ENCODE data around the gene RAVER2.
"Not testable (repeated sequence)": the region's sequence is repeated elsewhere in the genome, so short reads cannot be mapped to it uniquely, and the experiment has no call there.

RAVER2 gene, protein sequence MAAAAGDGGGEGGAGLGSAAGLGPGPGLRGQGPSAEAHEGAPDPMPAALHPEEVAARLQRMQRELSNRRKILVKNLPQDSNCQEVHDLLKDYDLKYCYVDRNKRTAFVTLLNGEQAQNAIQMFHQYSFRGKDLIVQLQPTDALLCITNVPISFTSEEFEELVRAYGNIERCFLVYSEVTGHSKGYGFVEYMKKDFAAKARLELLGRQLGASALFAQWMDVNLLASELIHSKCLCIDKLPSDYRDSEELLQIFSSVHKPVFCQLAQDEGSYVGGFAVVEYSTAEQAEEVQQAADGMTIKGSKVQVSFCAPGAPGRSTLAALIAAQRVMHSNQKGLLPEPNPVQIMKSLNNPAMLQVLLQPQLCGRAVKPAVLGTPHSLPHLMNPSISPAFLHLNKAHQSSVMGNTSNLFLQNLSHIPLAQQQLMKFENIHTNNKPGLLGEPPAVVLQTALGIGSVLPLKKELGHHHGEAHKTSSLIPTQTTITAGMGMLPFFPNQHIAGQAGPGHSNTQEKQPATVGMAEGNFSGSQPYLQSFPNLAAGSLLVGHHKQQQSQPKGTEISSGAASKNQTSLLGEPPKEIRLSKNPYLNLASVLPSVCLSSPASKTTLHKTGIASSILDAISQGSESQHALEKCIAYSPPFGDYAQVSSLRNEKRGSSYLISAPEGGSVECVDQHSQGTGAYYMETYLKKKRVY

GRCh38 chr1:64744492-64745180 is at the start of gene RAVER2:
RAVER2 (plus strand) TSS chr1:64745075; CDS start chr1:64745173, 98 bp downstream.
- peak; percentile 63 for DNase-seq (ENCODE audit: low read depth)

GRCh38 chr1:64696879-64697278 is 48.0 kb upstream of the RAVER2 start:
- DNase-seq (ENCODE audit: low read depth) = no peak

GRCh38 chr1:64699327-64699726 is 45.5 kb upstream of the RAVER2 start:
- DNase-seq (ENCODE audit: low read depth) = no peak

GRCh38 chr1:64701071-64701470 is 43.8 kb upstream of the RAVER2 start:
- no peak for DNase-seq (ENCODE audit: low read depth)

- peak; percentile 3 for DNase-seq (ENCODE audit: low read depth)
Observed at GRCh38 chr1:64701886-64702285, 43.0 kb upstream of the RAVER2 start.

DNA sequence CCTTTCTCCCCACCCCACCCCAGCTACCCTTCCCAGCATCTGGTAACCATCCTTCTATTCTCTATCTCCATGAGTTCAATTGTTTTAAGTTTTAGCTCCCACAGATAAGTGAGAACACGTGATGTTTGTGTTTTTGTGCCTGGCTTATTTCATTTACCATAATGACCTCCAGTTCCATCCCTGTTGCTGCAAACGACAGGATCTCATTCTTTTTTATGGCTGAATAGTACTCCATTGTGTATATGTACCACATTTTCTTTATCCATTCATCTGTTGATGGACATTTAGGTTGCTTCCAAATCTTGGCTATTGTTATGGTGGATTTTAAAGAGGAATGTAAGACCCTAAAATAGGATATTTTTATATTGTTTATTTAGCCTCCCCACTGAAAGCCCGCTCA is 42.2 kb upstream of the RAVER2 start:
- DNase-seq (ENCODE audit: low read depth) = not testable (repeated sequence)

- no peak for DNase-seq (ENCODE audit: low read depth)
Observed at GRCh38 chr1:64703600-64703999, 41.3 kb upstream of the RAVER2 start.

DNA sequence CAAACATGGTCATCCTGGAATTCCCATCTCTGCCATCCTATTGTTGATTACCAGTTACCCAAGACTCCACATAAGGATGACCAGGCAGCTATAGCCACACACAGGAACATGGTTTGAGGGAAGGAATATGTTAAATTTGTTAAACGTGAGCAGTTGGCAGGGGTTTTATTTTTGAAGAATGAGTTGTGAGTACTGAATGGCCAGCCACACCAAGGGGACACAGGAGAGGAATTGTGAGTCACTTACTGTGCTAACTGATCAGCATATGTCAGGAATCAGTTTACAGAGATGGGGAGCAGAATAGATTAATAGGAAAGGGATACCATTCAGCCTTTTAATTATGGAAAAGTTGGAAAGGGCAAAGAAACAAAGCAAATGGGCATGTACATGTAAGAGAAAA is 39.3 kb upstream of the RAVER2 start:
- DNase-seq (ENCODE audit: low read depth) = no peak

DNA sequence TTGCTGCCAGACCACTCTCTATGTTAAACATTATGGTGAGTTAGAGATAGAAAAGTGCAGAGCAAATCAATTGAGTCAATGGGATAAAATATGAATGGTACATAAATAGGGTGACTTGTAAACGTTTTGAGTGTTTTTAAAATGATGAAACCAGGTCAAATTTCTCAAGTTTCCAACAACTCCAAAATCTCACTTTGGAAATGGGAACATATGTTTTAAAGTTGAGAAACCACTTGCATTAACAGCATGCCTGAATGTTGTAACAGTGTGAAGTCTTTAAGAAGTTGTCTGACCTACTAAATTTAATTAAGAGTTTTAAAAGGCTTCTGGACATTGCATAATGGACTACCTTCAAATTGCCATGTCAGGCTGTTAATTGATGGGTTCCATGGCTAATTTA is 33.6 kb upstream of the RAVER2 start:
- no peak for DNase-seq (ENCODE audit: low read depth)

- DNase-seq (ENCODE audit: low read depth) = no peak
Observed at GRCh38 chr1:64712049-64712448, 32.8 kb upstream of the RAVER2 start.

- no peak for DNase-seq (ENCODE audit: low read depth)
Observed at GRCh38 chr1:64715186-64715585, 29.7 kb upstream of the RAVER2 start.

- DNase-seq (ENCODE audit: low read depth) = no peak
Observed at GRCh38 chr1:64721135-64721534, 23.7 kb upstream of the RAVER2 start.

DNA sequence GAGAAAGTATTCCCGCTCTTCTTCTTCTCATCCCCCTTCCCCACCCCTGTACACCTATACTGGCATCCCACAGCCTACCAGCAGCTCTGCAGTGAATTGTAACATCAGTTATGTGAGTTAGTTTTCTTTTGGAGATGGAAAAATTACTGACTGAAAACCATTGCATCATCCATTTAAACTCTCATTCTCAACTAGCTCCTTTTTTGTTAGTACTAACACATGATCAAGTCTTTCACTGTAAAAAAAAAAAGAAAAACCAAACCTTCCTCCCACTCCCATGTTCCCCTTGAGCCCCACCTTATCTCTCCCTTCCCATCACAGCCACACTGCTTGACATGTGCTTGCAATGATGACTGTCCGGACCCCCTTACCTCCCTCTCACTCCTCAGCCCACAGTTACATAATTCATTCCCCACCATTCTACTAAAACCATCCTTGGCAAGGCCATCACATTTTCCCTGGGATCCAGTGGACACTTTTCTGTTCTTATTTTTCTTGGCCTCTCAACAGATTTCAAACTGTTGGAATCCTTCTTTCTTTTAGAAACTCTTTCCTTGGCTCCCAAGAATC is 23.2 kb upstream of the RAVER2 start:
- DNase-seq (ENCODE audit: low read depth) = no peak

- DNase-seq (ENCODE audit: low read depth) = no peak
Observed at GRCh38 chr1:64727861-64728260, 17.0 kb upstream of the RAVER2 start.

DNA sequence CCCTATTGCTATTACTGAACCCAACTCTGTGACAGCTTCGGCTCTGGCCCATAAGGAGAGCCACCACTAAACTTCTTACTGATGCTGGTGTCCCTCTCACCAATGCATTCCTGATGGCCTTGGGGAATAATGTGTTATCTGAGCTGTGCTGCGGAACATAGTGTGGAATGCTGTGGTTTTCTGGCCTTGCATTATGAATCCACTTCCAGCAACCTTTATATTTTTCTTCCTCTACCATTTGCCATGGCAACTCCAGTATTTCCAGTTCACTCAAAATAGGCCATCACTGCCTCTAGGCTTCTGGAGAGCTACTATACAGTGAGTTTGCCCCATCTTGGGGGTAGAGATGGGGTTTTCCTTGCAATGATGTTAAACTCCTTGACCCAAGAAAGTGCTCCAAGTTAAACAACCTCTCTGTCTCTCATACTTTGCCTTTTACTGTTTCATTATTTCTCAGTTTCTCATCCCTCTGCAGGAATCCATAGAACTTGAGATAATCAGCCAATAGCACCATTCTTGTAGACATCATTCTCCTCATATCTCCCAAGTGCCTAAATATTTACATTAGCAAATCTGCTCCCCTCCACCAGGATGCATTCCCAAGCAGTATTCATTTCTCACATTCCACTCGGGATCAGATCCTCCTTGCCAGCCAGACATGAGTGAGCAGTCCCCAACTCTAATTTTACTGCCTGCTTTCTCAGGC is 11.1 kb upstream of the RAVER2 start:
- DNase-seq (ENCODE audit: low read depth) = peak; percentile 57

GRCh38 chr1:64734287-64734652 is 10.6 kb upstream of the RAVER2 start:
- no peak for DNase-seq (ENCODE audit: low read depth)

GRCh38 chr1:64740687-64741086 is 4.2 kb upstream of the RAVER2 start:
- DNase-seq (ENCODE audit: low read depth) = not testable (repeated sequence)

GRCh38 chr1:64743954-64744491 is 852 bp upstream of the RAVER2 start:
- DNase-seq (ENCODE audit: low read depth) = no peak

GRCh38 chr1:64745181-64745985 is 508 bp downstream of the RAVER2 start:
- peak; percentile 65 for DNase-seq (ENCODE audit: low read depth)

DNA sequence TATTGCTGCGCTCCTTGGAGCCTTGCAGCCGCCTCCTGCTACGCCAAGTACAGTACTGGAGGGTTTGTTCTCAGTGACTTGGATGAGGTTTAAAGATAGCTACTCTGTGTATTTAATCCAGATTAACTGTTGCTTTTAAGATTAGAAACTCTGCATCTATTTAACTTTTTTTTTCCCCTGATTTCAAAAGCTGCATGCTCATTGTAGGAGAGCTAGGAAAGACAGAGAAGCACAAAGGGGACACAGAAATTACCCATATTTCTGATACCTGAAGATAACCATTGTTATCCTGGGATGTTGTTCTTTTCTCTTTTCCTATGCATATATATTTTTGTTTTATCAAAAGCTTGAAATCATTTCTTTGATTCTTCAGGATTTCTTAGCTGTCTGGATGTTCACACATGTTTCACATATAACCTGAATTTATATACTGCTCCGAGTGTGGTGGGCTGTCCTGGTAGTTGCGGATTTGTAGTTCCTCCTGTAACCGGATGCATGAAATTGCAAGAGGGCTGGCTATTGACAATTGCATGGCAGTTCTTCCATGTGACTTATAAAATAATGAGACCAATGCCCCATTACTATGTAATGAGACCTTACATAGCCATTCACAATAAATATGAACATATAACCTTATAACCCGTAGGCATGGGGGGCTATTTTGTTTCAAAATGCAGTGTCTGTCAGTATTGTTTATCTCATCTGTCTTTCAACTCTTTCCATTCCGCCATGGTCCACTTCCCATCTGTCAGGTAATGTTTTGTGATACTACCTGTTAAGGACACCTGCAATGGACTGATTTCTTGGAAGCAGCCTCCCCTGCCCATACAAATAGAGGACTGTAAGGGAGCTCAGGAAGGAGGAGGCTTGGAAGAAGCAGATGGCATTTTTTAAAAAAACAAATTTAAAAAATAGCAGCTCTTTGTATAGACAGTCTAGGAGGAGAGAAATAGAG is 1.4 kb downstream of the RAVER2 start:
- DNase-seq (ENCODE audit: low read depth) = no peak

All from iris pigment epithelial cell (primary cell).